Measurements from ENCODE around the gene SCMH1.
"Not testable (repeated sequence)": the region's sequence is repeated elsewhere in the genome, so short reads cannot be mapped to it uniquely, and the experiment has no call there.

SCMH1 gene

GRCh38 chr1:41199375-41199774 lies 42.7 kb downstream of the SCMH1 start:
- Histone ChIP-seq H3K79me2 (ENCODE audit: low read length) (peaks cover 40% of the 10 kb centered on the region), H3K4me2 (ENCODE audit: low read length) (no peak overlapping the region), H3K4me3 (ENCODE audit: low read length) (no peak overlapping the region), H4K20me1 (ENCODE audit: insufficient read depth, low read length) (0 out of 2 replicates have a peak, but pooled peaks cover 3% of the 10 kb centered on the region), H3K9me3 (ENCODE audit: insufficient read depth, low read length) (no peaks in the 10 kb centered on the region), H3K27ac (ENCODE audit: low read length) (no peak overlapping the region), H3K27me3 (ENCODE audit: low read depth, low read length) (no peaks in the 10 kb centered on the region), H3K4me1 (ENCODE audit: low read length) (no peaks in the 10 kb centered on the region), H2AFZ (ENCODE audit: low read depth, low read length) (no peak overlapping the region), H3K9ac (ENCODE audit: low read length) (no peak overlapping the region), H3K36me3 (replicated peaks; ENCODE audit: low read depth, low read length) (peaks cover 6% of the 10 kb centered on the region)
- TF ChIP-seq EZH2phosphoT487 (IDR thresholded peaks at IDR 0.05; ENCODE audit: low read depth) (no peak), CTCF (IDR thresholded peaks at IDR 0.05; ENCODE audit: low read depth, low read length) (no peak)

- Histone ChIP-seq H3K27ac (ENCODE audit: low read length) (no peak overlapping the region), H3K4me2 (ENCODE audit: low read length) (no peak overlapping the region), H2AFZ (ENCODE audit: low read depth, low read length) (no peak overlapping the region), H3K9ac (ENCODE audit: low read length) (no peak overlapping the region), H3K4me3 (ENCODE audit: low read length) (no peak overlapping the region), H3K4me1 (ENCODE audit: low read length) (no peaks in the 10 kb centered on the region), H3K36me3 (replicated peaks; ENCODE audit: low read depth, low read length) (no peaks in the 10 kb centered on the region), H4K20me1 (ENCODE audit: insufficient read depth, low read length) (0 out of 2 replicates have a peak, but pooled peaks cover 9% of the 10 kb centered on the region), H3K9me3 (ENCODE audit: insufficient read depth, low read length) (no peaks in the 10 kb centered on the region), H3K79me2 (ENCODE audit: low read length) (peaks cover 43% of the 10 kb centered on the region), H3K27me3 (ENCODE audit: low read depth, low read length) (no peaks in the 10 kb centered on the region)
- no peak for TF ChIP-seq CTCF (IDR thresholded peaks at IDR 0.05; ENCODE audit: low read depth, low read length)
- no peak for TF ChIP-seq EZH2phosphoT487 (IDR thresholded peaks at IDR 0.05; ENCODE audit: low read depth)
These were observed 49.5 kb downstream of the SCMH1 start for GRCh38 chr1:41192456-41193178.

- no peak overlapping the region for H3K9ac ChIP-seq (ENCODE audit: low read length)
- no peak overlapping the region for H2AFZ ChIP-seq (ENCODE audit: low read depth, low read length)
- H3K79me2 ChIP-seq (ENCODE audit: low read length) = no peaks in the 10 kb centered on the region
- H3K4me2 ChIP-seq (ENCODE audit: low read length) = no peak overlapping the region
- no peaks in the 10 kb centered on the region for H3K36me3 ChIP-seq (replicated peaks; ENCODE audit: low read depth, low read length)
- no peaks in the 10 kb centered on the region for H3K27me3 ChIP-seq (ENCODE audit: low read depth, low read length)
- peaks cover 11% of the 10 kb centered on the region for H3K4me1 ChIP-seq (ENCODE audit: low read length)
- H3K4me3 ChIP-seq (ENCODE audit: low read length) = no peak overlapping the region
- H4K20me1 ChIP-seq (ENCODE audit: insufficient read depth, low read length) = no peaks in the 10 kb centered on the region
- H3K9me3 ChIP-seq (ENCODE audit: insufficient read depth, low read length) = no peaks in the 10 kb centered on the region
- no peak overlapping the region for H3K27ac ChIP-seq (ENCODE audit: low read length)
- TF ChIP-seq CTCF (IDR thresholded peaks at IDR 0.05; ENCODE audit: low read depth, low read length) = no peak
- no peak for TF ChIP-seq EZH2phosphoT487 (IDR thresholded peaks at IDR 0.05; ENCODE audit: low read depth)
These were observed 57.7 kb downstream of the SCMH1 start for GRCh38 chr1:41184446-41184845.

- not testable (repeated sequence) for H3K36me3 ChIP-seq (replicated peaks; ENCODE audit: low read depth, low read length); H3K4me1 ChIP-seq (ENCODE audit: low read length); H3K27me3 ChIP-seq (ENCODE audit: low read depth, low read length); H3K79me2 ChIP-seq (ENCODE audit: low read length); H3K9ac ChIP-seq (ENCODE audit: low read length); H3K4me2 ChIP-seq (ENCODE audit: low read length); H2AFZ ChIP-seq (ENCODE audit: low read depth, low read length); H3K4me3 ChIP-seq (ENCODE audit: low read length); H3K27ac ChIP-seq (ENCODE audit: low read length); H4K20me1 ChIP-seq (ENCODE audit: insufficient read depth, low read length); H3K9me3 ChIP-seq (ENCODE audit: insufficient read depth, low read length)
These were observed 63.9 kb downstream of the SCMH1 start for GRCh38 chr1:41178230-41178629.

All from OCI-LY3 (cell line).